HG02870 (cell line): ENCODE measurements around the gene USH2A.

ENCODE experiments used
- ATAC-seq: cut with Tn5 transposase; IDR thresholded peaks from one replicate; pipeline ENCODE4 v1.9.1; 2021; ENCODE audit warnings: mild to moderate bottlenecking, moderate library complexity; ENCODE audit not compliant: unreplicated experiment

The USH2A gene

GRCh38 chr1:215739025-215739424 lies 684.2 kb downstream of the USH2A start:
- ATAC-seq = no peak

- no peak for ATAC-seq
These were observed 691.5 kb downstream of the USH2A start for GRCh38 chr1:215731699-215732098.

GRCh38 chr1:215730600-215730999 lies 692.6 kb downstream of the USH2A start:
- ATAC-seq = no peak

GRCh38 chr1:215728169-215728568 lies 695.1 kb downstream of the USH2A start:
- ATAC-seq = no peak

GRCh38 chr1:215720126-215720525 lies 703.1 kb downstream of the USH2A start:
- ATAC-seq = no peak

GRCh38 chr1:215719552-215719951 lies 703.7 kb downstream of the USH2A start:
- ATAC-seq = no peak

- no peak for ATAC-seq
These were observed 704.5 kb downstream of the USH2A start for GRCh38 chr1:215718575-215719287.

GRCh38 chr1:215717677-215718426 lies 705.4 kb downstream of the USH2A start:
- no peak for ATAC-seq

GRCh38 chr1:215710899-215711225 lies 712.4 kb downstream of the USH2A start:
- ATAC-seq = no peak

- ATAC-seq = peak; percentile 73
These were observed 713.0 kb downstream of the USH2A start for GRCh38 chr1:215710036-215710898.

- peak; percentile 80 for ATAC-seq
These were observed 719.0 kb downstream of the USH2A start for GRCh38 chr1:215704089-215704860.

- ATAC-seq = no peak
These were observed 741.0 kb downstream of the USH2A start for GRCh38 chr1:215682232-215682631.

GRCh38 chr1:215681041-215681440 lies 742.2 kb downstream of the USH2A start:
- ATAC-seq = no peak

GRCh38 chr1:215679231-215679630 lies 744.0 kb downstream of the USH2A start:
- no peak for ATAC-seq

GRCh38 chr1:215677112-215677511 lies 746.1 kb downstream of the USH2A start:
- no peak for ATAC-seq

- ATAC-seq = no peak
These were observed 749.3 kb downstream of the USH2A start for GRCh38 chr1:215673943-215674342.

- no peak for ATAC-seq
These were observed 750.8 kb downstream of the USH2A start for GRCh38 chr1:215672482-215672881.

GRCh38 chr1:215669806-215670491 lies 753.3 kb downstream of the USH2A start:
- no peak for ATAC-seq

GRCh38 chr1:215667761-215668160 lies 755.5 kb downstream of the USH2A start:
- ATAC-seq = no peak

- ATAC-seq = no peak
These were observed 758.0 kb downstream of the USH2A start for GRCh38 chr1:215665215-215665614.
